Body of pancreas (tissue), 4 donors: ENCODE measurements around the gene SLC45A3.

Experiments
- CTCF ChIP-seq, 7 experiments: fragments of 450-650 bp in 4 of 7; fragments of 200-600 bp in 3 of 7; sonication (generic) in 3 of 7; IDR thresholded peaks; one replicate each; pipeline ENCODE4 v1.5.1; 2016 to 2019; ENCODE audit warnings: antibody characterized with exemption in 7 of 7
- POLR2A ChIP-seq, 3 donors: fragments of 450-650 bp; IDR thresholded peaks; one replicate each; pipeline ENCODE4 v1.6.1; 2016; ENCODE audit warnings: antibody characterized with exemption in 3 of 3, mild to moderate bottlenecking in 2 of 3

DNA sequence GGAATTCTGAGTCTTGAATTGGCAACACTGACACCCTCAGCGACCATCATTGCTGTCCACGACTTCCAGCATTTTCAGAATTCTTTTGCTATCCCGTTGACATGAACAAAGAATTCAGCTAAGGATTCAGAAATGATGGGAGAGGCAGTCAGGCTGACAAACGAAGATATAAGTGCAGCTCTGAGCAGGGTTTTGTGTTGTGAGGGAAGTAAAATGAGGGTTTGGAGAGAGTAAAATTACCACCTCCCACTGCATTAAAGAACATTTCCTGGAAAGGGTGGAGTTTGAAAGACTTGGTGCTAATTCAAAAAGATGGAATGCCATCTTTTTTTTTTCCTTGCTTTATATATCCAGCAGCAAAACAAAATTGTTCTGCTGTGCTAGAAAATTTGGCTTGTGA lies 43.6 kb downstream of the SLC45A3 start:
- TF ChIP-seq CTCF (IDR thresholded peaks at IDR 0.05) = no peak
- no peak for TF ChIP-seq POLR2A (IDR thresholded peaks at IDR 0.05)
